Stimulated activated naive CD4-positive, alpha-beta T cell (primary cell): ENCODE results near the gene PCBP3.
"Not testable (repeated sequence)": the region's sequence is repeated elsewhere in the genome, so short reads cannot be mapped to it uniquely, and the experiment has no call there.

ENCODE experiments used
- DNase-seq, 6 experiments: peaks; one replicate each; lab custom pipeline; 2025; lab: John Stamatoyannopoulos, UW

Gene PCBP3

DNA sequence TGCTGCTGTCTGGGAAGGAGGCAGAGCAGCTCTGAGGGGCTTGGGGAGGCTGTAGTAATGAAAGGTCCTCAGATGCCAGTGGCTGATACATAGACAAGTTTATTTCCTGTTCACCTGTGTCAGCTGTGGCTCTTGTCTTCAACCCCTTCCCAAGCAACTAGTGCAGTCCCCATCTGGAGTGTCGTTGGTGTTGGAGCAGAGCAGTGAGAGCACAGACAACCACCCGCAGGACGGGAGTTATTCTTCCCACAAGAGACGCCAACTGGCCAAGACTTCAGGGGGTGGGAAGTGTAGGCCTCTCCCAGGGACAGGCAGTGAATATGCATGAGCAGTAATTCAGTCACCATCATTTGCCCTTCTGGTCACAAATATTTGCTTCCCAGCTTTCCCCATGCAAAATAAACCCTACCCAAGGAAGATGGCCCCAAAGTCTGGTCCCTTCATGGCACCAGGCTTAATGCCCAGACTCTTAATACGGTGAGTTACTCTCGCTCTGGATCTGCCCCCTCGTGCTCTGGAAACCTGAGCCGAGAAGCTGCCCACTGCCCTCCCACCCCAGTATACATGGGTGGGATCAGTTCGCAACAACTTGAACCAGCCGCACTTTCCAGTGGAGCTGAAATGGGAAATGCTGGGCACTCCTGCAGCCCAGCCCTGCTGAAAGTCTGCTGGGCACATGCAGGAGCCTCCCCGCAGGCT is 184.5 kb downstream of the PCBP3 start:
- DNase-seq: peak in 1 of 6 experiments; percentile 27

- DNase-seq: no peak
Measured at GRCh38 chr21:45828580-45829570, 185.3 kb downstream of the PCBP3 start.

DNA sequence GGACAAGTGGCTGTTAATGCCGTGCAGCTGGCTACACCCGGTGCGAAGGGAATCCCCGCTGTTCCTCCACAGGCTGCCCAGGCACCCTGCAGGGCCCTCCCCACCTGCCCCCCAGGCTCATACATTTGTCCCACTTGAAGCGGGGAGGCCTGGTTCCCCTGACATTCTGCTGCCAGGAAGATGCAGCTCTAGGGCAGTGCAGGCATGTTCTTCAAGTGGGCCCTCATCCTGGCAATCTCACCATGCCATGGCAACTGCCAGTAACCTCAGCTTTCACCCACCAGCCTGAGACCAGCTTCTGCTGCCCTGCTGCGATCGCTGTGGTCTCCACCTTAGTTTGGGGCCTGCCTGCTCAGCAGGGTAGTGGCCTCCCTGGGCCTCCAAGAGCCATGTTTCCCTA is 186.1 kb downstream of the PCBP3 start:
- no peak for DNase-seq

GRCh38 chr21:45830221-45830640 is 186.7 kb downstream of the PCBP3 start:
- DNase-seq: no peak

DNA sequence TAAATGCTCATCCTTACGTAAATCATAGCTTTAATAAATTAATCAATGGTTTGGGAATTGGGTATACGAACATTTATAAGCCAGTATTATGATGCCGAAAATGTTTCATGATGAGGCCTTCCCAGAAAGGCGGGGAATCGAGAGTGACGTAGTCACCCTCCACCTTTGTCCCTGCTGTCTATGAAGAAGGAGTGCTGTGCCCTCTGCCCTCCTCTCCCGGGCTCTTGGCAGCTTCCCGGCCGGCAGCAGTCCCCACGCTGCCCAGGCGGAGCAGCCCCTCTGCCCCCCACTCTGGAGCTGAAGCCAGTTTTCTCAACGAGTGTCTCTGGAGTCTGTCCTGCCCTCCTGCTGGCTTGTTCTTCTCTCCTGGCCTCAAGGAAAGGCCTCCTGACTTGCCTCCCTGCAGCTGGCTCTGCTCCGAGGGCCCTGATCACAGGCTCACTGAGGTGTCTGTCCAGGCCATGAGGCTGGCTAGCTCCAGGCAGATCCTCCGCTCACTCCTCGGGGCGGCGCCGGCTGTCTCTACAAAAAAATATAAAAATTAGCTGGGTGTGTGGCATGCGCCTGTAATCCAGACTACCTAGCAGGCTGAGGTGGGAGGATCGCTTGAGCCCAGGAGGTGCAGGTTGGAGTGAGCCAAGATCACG is 187.3 kb downstream of the PCBP3 start:
- DNase-seq: no peak

DNA sequence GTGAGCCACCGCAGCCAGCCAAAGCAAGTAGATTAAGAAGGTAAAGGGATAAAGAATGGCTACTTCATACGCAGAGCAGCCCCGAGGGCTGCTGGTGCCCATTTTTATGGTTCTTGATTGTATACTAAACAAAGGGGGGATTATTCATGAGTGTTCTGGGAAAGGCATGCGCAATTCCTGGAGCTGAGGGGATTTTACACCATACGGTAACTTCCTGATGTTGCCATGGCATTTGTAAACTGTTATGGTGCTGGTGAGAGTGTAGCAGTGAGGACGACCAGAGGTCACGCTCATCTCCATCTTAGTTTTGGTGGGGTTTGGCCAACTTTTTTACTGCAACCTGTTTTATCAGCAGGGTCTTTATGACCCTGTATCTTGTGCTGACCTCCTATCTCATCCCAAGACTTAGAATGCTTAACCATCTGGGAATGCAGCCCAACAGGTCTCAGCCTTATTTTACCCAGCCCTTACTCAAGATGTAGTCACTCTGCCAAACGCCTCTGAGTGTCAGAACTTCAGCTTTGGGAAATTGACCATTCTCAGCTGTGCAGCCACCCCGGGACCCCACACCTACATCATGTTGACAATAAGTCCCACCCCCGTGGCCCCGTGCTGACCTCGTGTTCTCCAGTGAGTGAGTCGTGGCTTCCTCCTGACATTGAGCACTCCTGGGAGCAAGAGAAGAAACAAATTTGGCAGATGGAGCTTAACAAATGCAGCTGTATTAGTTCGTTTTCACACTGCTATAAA is 188.6 kb downstream of the PCBP3 start:
- DNase-seq: no peak

GRCh38 chr21:45832741-45833235 is 189.3 kb downstream of the PCBP3 start:
- not testable (repeated sequence) for DNase-seq

- DNase-seq: no peak
Measured at GRCh38 chr21:45833414-45833813, 189.9 kb downstream of the PCBP3 start.

DNA sequence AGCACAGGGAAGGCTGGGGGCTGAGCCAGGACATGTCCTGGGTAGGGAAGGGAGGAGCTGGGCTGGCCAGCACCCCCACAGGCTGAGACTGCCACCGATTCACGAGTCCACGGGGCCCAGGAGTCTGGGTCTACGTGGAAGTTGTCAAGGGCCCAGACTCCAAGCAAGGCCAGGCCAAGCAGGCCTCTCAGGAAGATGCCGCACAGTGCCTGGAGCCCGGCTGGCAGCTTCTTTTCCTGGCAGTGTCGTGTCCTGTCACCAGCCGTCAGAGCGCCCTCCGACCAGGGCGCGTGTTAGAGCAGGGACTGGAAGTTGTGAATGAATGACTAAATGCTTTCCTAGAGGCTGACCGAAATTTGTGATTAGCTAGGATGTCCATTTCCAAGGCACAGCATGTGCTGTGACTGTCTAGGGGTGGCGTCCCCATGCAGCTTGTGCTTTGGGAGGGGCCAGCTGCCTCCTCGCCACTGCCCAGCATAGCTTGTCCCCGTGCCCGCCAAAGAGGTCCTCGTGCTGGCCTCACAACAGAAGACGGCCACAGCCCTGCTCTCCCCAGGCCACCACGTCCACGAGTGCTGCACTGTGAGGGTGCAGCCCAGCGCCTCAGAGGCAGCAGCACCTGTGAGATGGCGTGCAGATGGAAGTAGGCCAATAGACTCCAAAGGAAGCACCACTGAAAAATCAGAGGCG is 190.6 kb downstream of the PCBP3 start:
- no peak for DNase-seq

- DNase-seq: no peak
Measured at GRCh38 chr21:45834821-45835293, 191.3 kb downstream of the PCBP3 start.

- no peak for DNase-seq
Measured at GRCh38 chr21:45835301-45836267, 192.1 kb downstream of the PCBP3 start.

DNA sequence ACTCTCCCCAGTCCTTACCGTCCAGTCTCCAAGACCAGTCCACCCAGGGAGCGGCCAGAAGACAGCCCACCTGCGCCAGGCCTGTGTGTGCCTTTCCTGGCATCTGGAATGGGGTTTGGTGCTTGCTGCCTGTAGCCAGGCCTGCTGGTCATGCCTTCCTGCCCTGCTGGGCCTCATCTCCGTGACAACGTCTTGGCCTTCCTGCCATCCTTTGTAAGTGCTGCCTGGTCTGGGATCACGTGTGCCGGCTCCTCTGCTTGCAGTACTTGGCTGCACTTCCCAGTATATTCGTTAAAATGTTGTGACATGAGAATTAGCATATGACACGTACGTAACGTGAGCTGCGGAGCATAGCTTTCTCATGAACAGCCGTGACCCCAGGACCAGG is 192.7 kb downstream of the PCBP3 start:
- no peak for DNase-seq

DNA sequence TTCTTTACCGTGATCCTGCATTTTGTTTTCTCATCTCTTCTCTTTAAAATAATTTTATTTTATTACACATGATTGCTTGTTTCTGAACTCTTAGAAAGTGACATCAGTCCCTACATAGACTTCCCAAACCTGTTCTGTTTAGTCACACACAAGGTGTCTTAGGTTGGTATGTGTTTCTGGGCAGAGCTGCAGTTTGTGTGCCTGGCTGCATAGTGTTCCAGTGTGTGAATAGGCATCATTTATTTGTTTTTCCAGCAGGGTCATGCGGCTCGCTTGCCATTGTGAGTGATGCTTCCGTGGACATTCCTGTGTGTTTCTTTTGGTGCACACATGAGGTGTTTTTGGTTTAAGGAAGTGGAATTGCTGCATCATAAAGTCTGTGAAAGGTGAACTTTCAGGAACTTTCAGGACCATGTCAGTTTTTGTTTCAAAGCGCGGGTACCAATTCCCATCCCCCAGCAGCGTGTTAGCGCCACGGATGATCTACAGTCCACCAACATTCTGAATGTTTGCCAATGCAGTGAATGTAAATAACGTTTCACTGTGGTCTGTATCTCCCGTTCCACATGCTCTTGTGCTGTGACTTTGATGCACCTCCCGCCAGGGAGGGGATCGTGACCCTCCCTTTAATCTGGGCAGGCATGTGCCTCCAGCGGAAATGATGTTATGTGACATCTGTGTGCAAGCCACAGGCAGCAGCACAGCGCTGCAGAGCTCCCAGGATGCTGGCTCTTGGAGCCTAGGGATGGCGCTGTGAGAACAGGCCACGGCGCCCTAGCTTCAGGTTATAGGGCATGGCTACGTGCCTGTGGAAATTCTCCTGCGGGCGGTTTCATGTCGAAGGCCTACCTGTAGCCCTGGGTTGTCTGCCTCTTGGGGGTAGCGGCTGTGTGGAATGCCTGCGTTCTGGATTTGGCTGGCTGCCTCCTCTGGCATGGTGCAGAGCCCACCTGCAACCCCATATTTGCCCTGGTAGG is 193.5 kb downstream of the PCBP3 start:
- no peak for DNase-seq

- DNase-seq: no peak
Measured at GRCh38 chr21:45837936-45838335, 194.4 kb downstream of the PCBP3 start.

DNA sequence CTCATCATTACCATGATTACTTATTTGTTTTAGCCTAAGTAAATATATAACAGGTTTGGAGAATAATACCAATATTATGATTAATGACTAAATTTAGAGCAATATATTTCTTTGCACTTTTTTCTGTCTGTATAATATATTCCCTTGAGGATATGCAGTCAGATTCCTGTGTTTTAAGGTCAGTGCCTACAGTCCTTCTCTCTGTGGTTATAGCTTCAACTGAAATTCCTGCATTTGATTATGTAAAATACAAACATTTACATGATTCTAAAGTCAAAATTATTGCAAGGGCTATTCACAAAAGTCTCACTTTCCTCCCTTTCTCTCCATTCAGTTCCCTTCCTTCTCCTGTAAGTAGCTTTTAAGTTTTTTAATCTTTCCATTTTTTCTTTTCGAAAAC is 195.1 kb downstream of the PCBP3 start:
- no peak for DNase-seq

DNA sequence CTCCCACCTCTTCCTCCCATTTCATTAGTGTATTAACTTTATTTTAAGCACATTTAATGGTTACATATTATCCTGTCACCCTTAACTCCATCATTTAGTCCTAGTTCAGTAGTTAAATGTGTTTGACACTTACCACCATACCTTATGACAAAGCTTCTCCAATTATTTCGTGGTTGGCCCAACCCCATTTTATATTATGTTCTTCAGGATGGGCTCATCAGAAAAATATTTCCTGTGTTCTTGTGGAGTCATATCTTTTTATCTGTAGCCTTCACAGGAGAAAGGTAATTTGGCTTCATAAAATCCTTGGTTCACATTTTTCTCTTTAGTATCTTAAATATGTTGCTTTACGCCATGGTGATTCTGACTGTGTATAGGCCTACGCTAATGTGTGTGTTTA is 195.7 kb downstream of the PCBP3 start:
- DNase-seq: no peak

- no peak for DNase-seq
Measured at GRCh38 chr21:45841033-45841432, 197.5 kb downstream of the PCBP3 start.

GRCh38 chr21:45843426-45843825 is 199.9 kb downstream of the PCBP3 start:
- no peak for DNase-seq

GRCh38 chr21:45844181-45844580 is 200.7 kb downstream of the PCBP3 start:
- no peak for DNase-seq
